Neuronal stem cell (in vitro differentiated cells): ENCODE measurements around the gene FBXO8.
A peak's percentile ranks its signal among the peaks of the same experiment; 100 is the strongest.

Experiments used
- DNase-seq: peaks from one replicate; pipeline ENCODE4 v3.0.0-alpha.2; 2013; ENCODE audit warnings: low spot score
- H2AFZ ChIP-seq: one replicate; pipeline ENCODE4 v1.6.1; 2013; ENCODE audit warnings: mild to moderate bottlenecking, low read length, inconsistent platforms
- H2AK5ac ChIP-seq: 2 replicates; pipeline ENCODE4 v1.6.1; 2013; ENCODE audit warnings: low read depth, mild to moderate bottlenecking, inconsistent platforms, low read length, moderate library complexity, mixed read lengths
- H2BK120ac ChIP-seq: 2 replicates; pipeline ENCODE4 v1.6.1; 2013; ENCODE audit warnings: low read depth, mild to moderate bottlenecking, inconsistent platforms, low read length, moderate library complexity, mixed read lengths
- H2BK12ac ChIP-seq: one replicate; pipeline ENCODE4 v1.6.1; 2013; ENCODE audit warnings: low read length, inconsistent platforms
- H2BK15ac ChIP-seq: 2 replicates; pipeline ENCODE4 v1.6.1; 2013; ENCODE audit warnings: mild to moderate bottlenecking, low read length, inconsistent platforms, mixed read lengths
- H2BK5ac ChIP-seq: one replicate; pipeline ENCODE4 v1.6.1; 2013; ENCODE audit warnings: inconsistent platforms, mild to moderate bottlenecking, low read length, moderate library complexity
- H3K14ac ChIP-seq: one replicate; pipeline ENCODE4 v1.6.1; 2013; ENCODE audit warnings: low read length, inconsistent platforms
- H3K18ac ChIP-seq: 2 replicates; pipeline ENCODE4 v1.6.1; 2013; ENCODE audit warnings: low read length, inconsistent platforms
- H3K23ac ChIP-seq: 2 replicates; pipeline ENCODE4 v1.6.1; 2013; ENCODE audit warnings: low read depth, mild to moderate bottlenecking, mixed read lengths, low read length, inconsistent platforms; ENCODE audit not compliant: poor library complexity
- H3K27ac ChIP-seq: replicated peaks from 3 replicates; pipeline ENCODE4 v1.5.1; 2013; ENCODE audit warnings: low read length, inconsistent platforms
- H3K27me3 ChIP-seq, 3 experiments: 2 replicates each; pipeline ENCODE4 v1.6.1; 2013; ENCODE audit warnings: low read length in 3 of 3, mild to moderate bottlenecking in 2 of 3, inconsistent platforms in 1 of 3, low read depth in 1 of 3, mixed read lengths in 1 of 3, moderate library complexity in 1 of 3; ENCODE audit not compliant: control insufficient read depth in 3 of 3, insufficient read depth in 3 of 3
- H3K36me3 ChIP-seq, 2 donors: replicated peaks in 1 of 2; 2 replicates each; pipeline ENCODE4 v1.6.1; 2013; ENCODE audit warnings: low read length in 2 of 2; ENCODE audit not compliant: control insufficient read depth in 2 of 2, insufficient read depth in 2 of 2
- H3K4ac ChIP-seq: 2 replicates; pipeline ENCODE4 v1.6.1; 2013; ENCODE audit warnings: inconsistent platforms, mild to moderate bottlenecking, low read length, moderate library complexity
- H3K4me1 ChIP-seq, 2 donors: 1 replicate in 1 of 2; 2 replicates in 1 of 2; pipeline ENCODE4 v1.6.1; 2013; ENCODE audit warnings: low read length in 2 of 2, low read depth in 1 of 2; ENCODE audit not compliant: control insufficient read depth in 2 of 2, insufficient read depth in 1 of 2
- H3K4me2 ChIP-seq: one replicate; pipeline ENCODE4 v1.6.1; 2013; ENCODE audit warnings: mild to moderate bottlenecking, low read length, inconsistent platforms; ENCODE audit not compliant: insufficient read depth, poor library complexity, severe bottlenecking
- H3K4me3 ChIP-seq, 2 donors: 2 replicates each; pipeline ENCODE4 v1.5.1; 2013; ENCODE audit warnings: low read length in 2 of 2, mild to moderate bottlenecking in 2 of 2, inconsistent platforms in 1 of 2, moderate library complexity in 1 of 2
- H3K79me1 ChIP-seq: one replicate; pipeline ENCODE4 v1.6.1; 2013; ENCODE audit warnings: low read depth, mild to moderate bottlenecking, inconsistent platforms, low read length, moderate library complexity
- H3K9ac ChIP-seq: one replicate; pipeline ENCODE4 v1.6.1; 2013; ENCODE audit warnings: mild to moderate bottlenecking, low read depth, low read length, inconsistent platforms; ENCODE audit not compliant: poor library complexity
- H3K9me3 ChIP-seq, 2 donors: replicated peaks in 1 of 2; 2 replicates each; pipeline versions ENCODE3 to v1.6.1; 2013; ENCODE audit warnings: low read length in 2 of 2, mild to moderate bottlenecking in 2 of 2, inconsistent platforms in 1 of 2, low read depth in 1 of 2, mixed read lengths in 1 of 2, moderate library complexity in 1 of 2; ENCODE audit not compliant: control insufficient read depth in 2 of 2, insufficient read depth in 1 of 2
- H4K8ac ChIP-seq: one replicate; pipeline ENCODE4 v1.6.1; 2013; ENCODE audit warnings: low read depth, mild to moderate bottlenecking, inconsistent platforms, low read length, moderate library complexity
- H4K91ac ChIP-seq: one replicate; pipeline ENCODE4 v1.6.1; 2013; ENCODE audit warnings: low read length, low read depth, mild to moderate bottlenecking, inconsistent platforms; ENCODE audit not compliant: poor library complexity
- WGBS, 2 donors: extraction: QIAGEN DNeasy Blood & Tissue Kit; methylation state at CpG; one replicate each; pipeline ENCODE4 v1.1.7; 2013; ENCODE audit warnings: missing lambda C conversion rate in 2 of 2, mixed read lengths in 1 of 2; ENCODE audit not compliant: insufficient read length in 2 of 2, insufficient replicate concordance in 1 of 2; ENCODE audit errors: extremely low coverage in 2 of 2; 5-methylcytosine and 5-hydroxymethylcytosine counted together

FBXO8 gene

DNA sequence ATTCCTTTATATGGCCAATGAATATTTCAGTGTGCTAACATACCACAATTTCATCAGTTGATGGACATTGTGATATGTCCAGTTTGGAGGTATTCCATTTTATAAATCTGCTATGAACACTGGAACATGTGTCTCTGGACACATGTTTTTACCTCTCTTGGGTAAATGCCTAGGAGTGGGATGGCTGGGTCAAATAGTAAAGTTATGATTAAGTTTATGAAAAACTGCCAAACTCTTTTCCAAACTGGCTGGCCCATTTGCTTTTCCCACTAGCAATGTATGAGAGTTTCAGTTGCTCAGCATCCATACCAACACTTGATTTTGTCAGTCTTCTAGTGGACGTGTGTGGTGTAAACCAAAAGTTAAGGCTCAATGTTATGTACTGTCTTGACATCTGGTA is 40.8 kb upstream of the FBXO8 start:
- Histone ChIP-seq H3K23ac (no peak overlapping the region), H2BK120ac (no peak overlapping the region), H2AFZ (no peak overlapping the region), H3K4me3 (no peak overlapping the region), H4K8ac (no peak overlapping the region), H3K4me2 (no peak overlapping the region), H2AK5ac (no peak overlapping the region), H3K79me1 (no peaks in the 10 kb centered on the region), H2BK15ac (no peak overlapping the region), H4K91ac (no peak overlapping the region), H3K9me3 (no peaks in the 10 kb centered on the region), H3K27ac (no peak overlapping the region), H3K27me3 (no peaks in the 10 kb centered on the region), H2BK5ac (no peak overlapping the region), H2BK12ac (no peak overlapping the region), H3K9ac (no peak overlapping the region), H3K4me1 (no peaks in the 10 kb centered on the region), H3K14ac (no peak overlapping the region), H3K4ac (no peak overlapping the region), H3K36me3 (peaks cover 0 to 14% of the 10 kb centered on the region in 2 donors), H3K18ac (no peak overlapping the region)
- no CpG with 5 or more reads among the region's 1 CpG for WGBS, 2 donors
- DNase-seq: no peak

DNA sequence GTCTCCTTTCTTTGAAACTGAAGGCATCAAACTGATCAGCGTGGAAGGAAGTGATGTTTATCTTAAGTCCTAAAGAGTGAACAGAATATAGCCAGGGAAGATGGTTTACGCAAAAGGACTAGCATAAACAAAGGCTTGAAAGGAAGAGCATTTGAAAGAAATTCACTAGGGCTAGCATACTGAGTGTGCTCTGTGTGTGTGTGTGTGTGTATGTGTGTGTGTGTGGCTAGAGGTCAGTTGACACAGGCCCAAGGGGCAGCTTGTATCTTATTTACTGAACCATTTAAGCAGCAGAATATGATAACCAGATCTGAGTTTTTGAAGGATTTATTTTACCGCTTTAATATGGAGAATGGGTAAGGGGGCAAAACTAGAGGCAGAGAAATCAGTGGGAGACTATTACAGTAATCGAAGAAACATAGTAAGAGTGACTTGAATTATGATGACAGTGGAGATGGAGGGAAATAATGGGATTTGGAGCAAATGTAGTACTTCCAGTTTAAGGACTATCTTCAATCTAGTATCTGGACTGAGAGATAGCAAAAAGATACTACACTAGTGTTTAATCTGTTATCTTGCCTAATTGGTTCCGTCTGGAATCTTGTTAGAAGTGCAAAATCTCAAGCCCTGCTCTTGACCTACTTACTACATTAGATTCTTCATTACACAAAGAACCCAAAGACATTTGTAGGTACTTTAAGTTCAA is 37.2 kb upstream of the FBXO8 start:
- no peak overlapping the region for H3K23ac ChIP-seq
- H3K4me3 ChIP-seq: no peak overlapping the region
- H3K27me3 ChIP-seq: no peaks in the 10 kb centered on the region
- no peak overlapping the region for H4K91ac ChIP-seq
- H2AFZ ChIP-seq: no peak overlapping the region
- H2BK120ac ChIP-seq: no peak overlapping the region
- H3K18ac ChIP-seq: no peak overlapping the region
- no peak overlapping the region for H2BK12ac ChIP-seq
- H3K4me2 ChIP-seq: no peak overlapping the region
- no peak for DNase-seq
- no peak overlapping the region for H3K27ac ChIP-seq
- H3K9me3 ChIP-seq: no peaks in the 10 kb centered on the region
- H3K79me1 ChIP-seq: peaks cover 2% of the 10 kb centered on the region
- no peak overlapping the region for H4K8ac ChIP-seq
- H3K14ac ChIP-seq: no peak overlapping the region
- no peak overlapping the region for H3K9ac ChIP-seq
- no peak overlapping the region for H2AK5ac ChIP-seq
- no peaks in the 10 kb centered on the region for H3K4me1 ChIP-seq
- H3K36me3 ChIP-seq: peaks cover 0 to 42% of the 10 kb centered on the region in 2 donors
- WGBS, 2 donors: no CpG with 5 or more reads among the region's 5 CpGs
- H3K4ac ChIP-seq: no peak overlapping the region
- no peak overlapping the region for H2BK5ac ChIP-seq
- no peak overlapping the region for H2BK15ac ChIP-seq

- Histone ChIP-seq H2BK120ac (no peak overlapping the region), H3K36me3 (peaks cover 0 to 47% of the 10 kb centered on the region in 2 donors), H2AK5ac (no peak overlapping the region), H2BK5ac (no peak overlapping the region), H3K9ac (no peak overlapping the region), H2BK15ac (no peak overlapping the region), H3K4me3 (no peak overlapping the region), H3K4me1 (no peaks in the 10 kb centered on the region), H3K9me3 (no peaks in the 10 kb centered on the region), H3K18ac (no peak overlapping the region), H3K79me1 (peaks cover 2% of the 10 kb centered on the region), H3K4ac (no peak overlapping the region), H3K14ac (no peak overlapping the region), H2BK12ac (no peak overlapping the region), H3K27me3 (no peaks in the 10 kb centered on the region), H3K27ac (no peak overlapping the region), H3K4me2 (no peak overlapping the region), H2AFZ (no peak overlapping the region), H4K91ac (no peak overlapping the region), H4K8ac (no peak overlapping the region), H3K23ac (no peak overlapping the region)
- WGBS, 2 donors: no CpG with 5 or more reads among the region's 8 CpGs
- DNase-seq: peak; percentile 11
Observed at GRCh38 chr4:174318829-174319764, 35.6 kb upstream of the FBXO8 start.

- no peaks in the 10 kb centered on the region for H3K9me3 ChIP-seq
- DNase-seq: no peak
- H3K23ac ChIP-seq: no peak overlapping the region
- H3K14ac ChIP-seq: no peak overlapping the region
- H3K4ac ChIP-seq: no peak overlapping the region
- no peak overlapping the region for H3K27ac ChIP-seq
- no peaks in the 10 kb centered on the region for H3K27me3 ChIP-seq
- no peaks in the 10 kb centered on the region for H3K4me1 ChIP-seq
- H2BK5ac ChIP-seq: no peak overlapping the region
- H2AFZ ChIP-seq: no peak overlapping the region
- H3K4me3 ChIP-seq: no peak overlapping the region
- no peak overlapping the region for H2BK15ac ChIP-seq
- peaks cover 2% of the 10 kb centered on the region for H3K79me1 ChIP-seq
- no peak overlapping the region for H4K8ac ChIP-seq
- no peak overlapping the region for H4K91ac ChIP-seq
- H3K36me3 ChIP-seq: peaks cover 0 to 59% of the 10 kb centered on the region in 2 donors
- H3K9ac ChIP-seq: no peak overlapping the region
- no peak overlapping the region for H3K4me2 ChIP-seq
- H2BK120ac ChIP-seq: no peak overlapping the region
- no peak overlapping the region for H2AK5ac ChIP-seq
- H2BK12ac ChIP-seq: no peak overlapping the region
- no peak overlapping the region for H3K18ac ChIP-seq
Observed at GRCh38 chr4:174317531-174317930, 34.1 kb upstream of the FBXO8 start.
